HG03066 (cell line): ENCODE data around the gene LIMCH1.
"Not testable (repeated sequence)": the region's sequence is repeated elsewhere in the genome, so short reads cannot be mapped to it uniquely, and the experiment has no call there.

Experiments
- ATAC-seq: cut with Tn5 transposase; IDR thresholded peaks from one replicate; pipeline ENCODE4 v1.9.1; 2021; ENCODE audit warnings: low read depth; ENCODE audit not compliant: unreplicated experiment

The LIMCH1 gene

GRCh38 chr4:41639291-41639690, 101.3 kb downstream of the LIMCH1 start:
- ATAC-seq: no peak

GRCh38 chr4:41640906-41641305, 102.9 kb downstream of the LIMCH1 start:
- no peak for ATAC-seq

- ATAC-seq: not testable (repeated sequence)
Observed at GRCh38 chr4:41642746-41643145, 104.8 kb downstream of the LIMCH1 start.

- no peak for ATAC-seq
Observed at GRCh38 chr4:41643331-41643730, 105.4 kb downstream of the LIMCH1 start.

- no peak for ATAC-seq
Observed at GRCh38 chr4:41644288-41644914, 106.4 kb downstream of the LIMCH1 start.

- ATAC-seq: no peak
Observed at GRCh38 chr4:41644915-41645295, 106.9 kb downstream of the LIMCH1 start.

- no peak for ATAC-seq
Observed at GRCh38 chr4:41645728-41646390, 107.9 kb downstream of the LIMCH1 start.

- no peak for ATAC-seq
Observed at GRCh38 chr4:41646862-41647261, 108.9 kb downstream of the LIMCH1 start.

GRCh38 chr4:41647383-41647782, 109.4 kb downstream of the LIMCH1 start:
- no peak for ATAC-seq

GRCh38 chr4:41651150-41651549, 113.2 kb downstream of the LIMCH1 start:
- not testable (repeated sequence) for ATAC-seq

- no peak for ATAC-seq
Observed at GRCh38 chr4:41652971-41653370, 115.0 kb downstream of the LIMCH1 start.

- no peak for ATAC-seq
Observed at GRCh38 chr4:41653523-41653922, 115.6 kb downstream of the LIMCH1 start.

- no peak for ATAC-seq
Observed at GRCh38 chr4:41655177-41655576, 117.2 kb downstream of the LIMCH1 start.

- no peak for ATAC-seq
Observed at GRCh38 chr4:41656106-41656505, 118.1 kb downstream of the LIMCH1 start.

- ATAC-seq: no peak
Observed at GRCh38 chr4:41656572-41657520, 118.9 kb downstream of the LIMCH1 start.

- ATAC-seq: no peak
Observed at GRCh38 chr4:41657561-41657960, 119.6 kb downstream of the LIMCH1 start.

- no peak for ATAC-seq
Observed at GRCh38 chr4:41658163-41658562, 120.2 kb downstream of the LIMCH1 start.

GRCh38 chr4:41660352-41660751, 122.4 kb downstream of the LIMCH1 start:
- no peak for ATAC-seq

- no peak for ATAC-seq
Observed at GRCh38 chr4:41661442-41662076, 123.6 kb downstream of the LIMCH1 start.

GRCh38 chr4:41665636-41666207, 127.8 kb downstream of the LIMCH1 start:
- ATAC-seq: no peak
